Progenitor cell of endocrine pancreas (in vitro differentiated cells): ENCODE measurements around the gene FLOT1. TPM values are rescaled to one million over a fixed set of nuclear protein-coding genes. Genes with fewer than 3 reads are reported as not detected.

Experiments used
- DNase-seq: peaks from one replicate; pipeline ENCODE4 v3.0.0; 2021; ENCODE audit warnings: low spot score; ENCODE audit not compliant: unreplicated experiment
- H3K27ac Mint-ChIP-seq: 2 replicates; pipeline ENCODE4 v1.8.0; 2021; ENCODE audit warnings: mild to moderate bottlenecking, moderate library complexity, mixed read lengths
- H3K27me3 Mint-ChIP-seq: 2 replicates; pipeline ENCODE4 v1.8.0; 2021; ENCODE audit warnings: mixed read lengths
- H3K36me3 Mint-ChIP-seq: 2 replicates; pipeline ENCODE4 v1.8.0; 2022; ENCODE audit warnings: mixed read lengths; ENCODE audit not compliant: insufficient read depth
- H3K4me1 Mint-ChIP-seq: 2 replicates; pipeline ENCODE4 v1.8.0; 2021; ENCODE audit warnings: low read depth, mixed read lengths
- H3K4me3 Mint-ChIP-seq: 2 replicates; pipeline ENCODE4 v1.8.0; 2021; ENCODE audit warnings: low read depth, mild to moderate bottlenecking, moderate library complexity, mixed read lengths
- H3K9me3 Mint-ChIP-seq: 2 replicates; pipeline ENCODE4 v1.8.0; 2021; ENCODE audit warnings: low read depth, mixed read lengths
- total RNA-seq: library from RNA; stranded (reverse); gene quantifications from 2 replicates; pipeline ENCODE4 v1.2.1, GENCODE V29; 2021
- TF ChIP-seq, protein P1 (sequence below): fragments of 200-600 bp; sonication (generic); IDR thresholded peaks from one replicate; pipeline ENCODE4 v1.5.0; 2021; ENCODE audit warnings: antibody characterized with exemption, mild to moderate bottlenecking; ENCODE audit not compliant: unreplicated experiment

The FLOT1 gene
- total RNA-seq, 1 donor from 2014 or later: 115 TPM

DNA sequence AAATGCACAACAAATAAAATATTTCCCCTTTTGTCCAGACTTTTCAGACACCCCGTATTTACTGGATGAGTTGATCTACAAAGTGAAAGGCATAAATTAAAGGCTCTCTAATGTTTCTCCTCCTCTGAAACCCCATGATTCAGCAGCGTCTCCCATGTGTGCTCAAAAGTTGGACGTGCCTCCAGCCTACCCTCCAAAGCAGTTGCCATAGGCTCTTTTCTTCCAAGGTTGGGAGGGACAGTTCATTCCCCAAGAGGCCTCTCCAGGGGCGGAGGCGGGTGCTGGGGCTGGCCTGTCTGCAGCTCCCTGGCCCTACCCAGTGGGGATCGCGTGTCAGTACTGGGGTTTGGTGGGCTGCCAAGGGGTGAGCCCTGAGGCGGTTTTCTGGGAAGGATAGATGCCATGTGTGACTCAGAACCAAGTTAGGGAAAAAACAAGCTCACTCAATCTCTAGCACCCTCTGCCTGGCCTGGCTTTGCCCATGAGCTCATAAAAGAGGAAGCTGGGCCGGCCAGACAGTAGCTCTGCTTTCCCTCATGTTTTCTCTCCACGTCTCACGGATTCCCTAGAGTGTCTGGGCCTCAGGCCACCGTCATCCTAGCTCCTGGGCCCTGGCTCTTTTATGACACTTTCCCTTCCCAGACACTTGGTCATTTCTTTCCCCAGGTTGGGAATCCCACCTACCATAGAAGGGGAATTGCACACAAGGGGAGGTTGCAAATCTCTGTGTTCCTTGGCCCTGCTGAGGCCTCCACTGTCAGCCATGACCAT lies 9.9 kb upstream of the FLOT1 start:
- TF ChIP-seq, protein P1, sequence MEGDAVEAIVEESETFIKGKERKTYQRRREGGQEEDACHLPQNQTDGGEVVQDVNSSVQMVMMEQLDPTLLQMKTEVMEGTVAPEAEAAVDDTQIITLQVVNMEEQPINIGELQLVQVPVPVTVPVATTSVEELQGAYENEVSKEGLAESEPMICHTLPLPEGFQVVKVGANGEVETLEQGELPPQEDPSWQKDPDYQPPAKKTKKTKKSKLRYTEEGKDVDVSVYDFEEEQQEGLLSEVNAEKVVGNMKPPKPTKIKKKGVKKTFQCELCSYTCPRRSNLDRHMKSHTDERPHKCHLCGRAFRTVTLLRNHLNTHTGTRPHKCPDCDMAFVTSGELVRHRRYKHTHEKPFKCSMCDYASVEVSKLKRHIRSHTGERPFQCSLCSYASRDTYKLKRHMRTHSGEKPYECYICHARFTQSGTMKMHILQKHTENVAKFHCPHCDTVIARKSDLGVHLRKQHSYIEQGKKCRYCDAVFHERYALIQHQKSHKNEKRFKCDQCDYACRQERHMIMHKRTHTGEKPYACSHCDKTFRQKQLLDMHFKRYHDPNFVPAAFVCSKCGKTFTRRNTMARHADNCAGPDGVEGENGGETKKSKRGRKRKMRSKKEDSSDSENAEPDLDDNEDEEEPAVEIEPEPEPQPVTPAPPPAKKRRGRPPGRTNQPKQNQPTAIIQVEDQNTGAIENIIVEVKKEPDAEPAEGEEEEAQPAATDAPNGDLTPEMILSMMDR: no peak
- Mint-ChIP-seq H3K9me3 (no peaks in the 10 kb centered on the region), H3K36me3 (no peaks in the 10 kb centered on the region), H3K4me3 (no peak overlapping the region), H3K27ac (no peak overlapping the region), H3K4me1 (peaks cover 27% of the 10 kb centered on the region), H3K27me3 (no peaks in the 10 kb centered on the region)
- no peak for DNase-seq

DNA sequence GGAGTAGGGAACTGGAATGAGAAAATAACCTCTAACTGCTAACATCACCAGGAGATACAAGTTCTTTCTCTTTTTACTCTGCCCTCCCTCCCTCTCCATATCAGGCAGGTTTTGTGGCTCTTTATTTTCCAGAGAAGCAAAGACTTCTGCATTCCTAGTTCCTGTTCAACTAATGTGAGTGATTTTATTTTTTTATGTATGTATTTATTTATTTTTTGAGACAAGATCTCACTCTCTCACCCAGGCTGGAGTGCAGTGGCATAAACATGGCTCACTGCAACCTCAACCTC lies 7.8 kb upstream of the FLOT1 start:
- no peak for DNase-seq
- Mint-ChIP-seq H3K27me3 (no peaks in the 10 kb centered on the region), H3K27ac (peak overlapping the region; percentile 97), H3K36me3 (no peaks in the 10 kb centered on the region), H3K4me3 (no peak overlapping the region), H3K9me3 (no peaks in the 10 kb centered on the region), H3K4me1 (peaks cover 28% of the 10 kb centered on the region)
- TF ChIP-seq, protein P1: no peak

DNA sequence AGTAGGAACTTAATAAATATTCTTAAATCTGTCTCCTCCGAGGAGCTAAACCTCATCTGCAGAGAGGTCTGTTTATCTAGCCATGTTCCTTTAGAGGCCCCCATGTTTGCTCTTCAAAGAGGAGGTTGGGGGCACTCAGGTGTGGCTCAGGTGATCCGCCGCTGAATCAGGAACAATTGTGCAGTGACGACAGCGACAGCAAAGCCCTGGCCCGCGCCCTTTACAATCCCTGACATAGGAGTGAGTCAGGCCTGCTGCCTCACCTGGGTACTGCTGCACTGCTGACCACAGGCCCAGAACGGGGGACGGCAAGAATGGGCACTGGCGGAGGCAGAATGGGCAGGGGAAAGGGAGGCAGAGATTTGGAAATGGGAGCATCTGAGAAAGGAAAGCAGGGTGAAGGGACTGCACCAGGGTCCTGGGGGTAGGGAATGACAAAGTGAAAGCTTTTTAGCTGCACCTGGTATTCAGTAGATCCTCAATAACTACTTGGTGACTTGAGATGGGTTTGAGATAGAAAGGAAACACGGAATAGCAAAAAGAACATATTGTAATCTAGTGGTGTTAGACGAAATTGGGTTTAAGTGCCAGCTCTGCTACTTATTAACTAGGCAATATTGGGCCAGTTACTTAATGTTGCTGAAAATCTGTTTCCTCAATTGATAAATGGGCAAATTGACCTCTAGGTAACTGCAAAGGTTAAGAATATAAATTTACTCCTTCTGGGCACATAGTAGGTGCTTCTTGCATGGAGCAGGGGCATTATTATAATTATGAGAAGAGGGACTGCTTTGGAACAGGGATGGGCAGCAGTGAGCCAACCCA lies 7.3 kb upstream of the FLOT1 start:
- H3K4me3 Mint-ChIP-seq: peak overlapping the region; percentile 30
- H3K4me1 Mint-ChIP-seq: peaks cover 28% of the 10 kb centered on the region
- H3K9me3 Mint-ChIP-seq: no peaks in the 10 kb centered on the region

DNA sequence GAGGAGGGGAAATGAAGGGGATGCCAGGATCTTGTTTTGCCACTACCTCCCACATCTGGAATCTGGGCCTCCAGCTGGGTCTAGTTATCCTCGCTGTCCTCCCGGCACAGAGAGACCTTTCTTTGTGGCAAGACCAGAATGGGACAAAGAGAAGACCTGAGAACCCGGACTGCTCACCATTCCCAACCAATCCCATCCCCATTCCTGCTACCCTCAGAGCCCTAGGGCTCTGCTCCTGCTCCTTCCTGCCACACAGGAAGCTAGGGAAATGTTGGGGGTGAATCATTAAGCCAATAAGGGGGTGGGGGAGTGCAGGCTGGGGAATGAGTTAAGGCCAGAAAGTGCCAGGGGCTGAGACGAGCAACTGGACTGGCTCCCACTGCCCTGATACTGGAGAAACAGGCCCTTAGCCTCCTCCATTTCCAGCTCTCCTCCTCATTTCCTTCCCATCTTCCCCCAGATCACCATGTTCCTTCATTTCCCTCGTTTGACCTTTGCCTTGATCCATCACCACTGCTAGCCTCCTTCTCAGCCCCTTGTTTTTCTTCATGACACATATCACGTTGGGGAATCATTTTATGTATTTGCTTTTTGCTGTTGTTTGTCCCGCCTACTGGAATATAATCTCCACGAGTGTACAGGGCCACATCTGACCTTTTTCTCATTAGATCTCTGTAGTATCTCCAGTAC lies 6.5 kb upstream of the FLOT1 start:
- no peaks in the 10 kb centered on the region for H3K27me3 Mint-ChIP-seq
- H3K4me3 Mint-ChIP-seq: no peak overlapping the region
- H3K36me3 Mint-ChIP-seq: no peaks in the 10 kb centered on the region
- no peaks in the 10 kb centered on the region for H3K9me3 Mint-ChIP-seq
- TF ChIP-seq, protein P1: no peak
- no peak for DNase-seq
- peaks cover 30% of the 10 kb centered on the region for H3K4me1 Mint-ChIP-seq
- peak overlapping the region; percentile 97 for H3K27ac Mint-ChIP-seq

More for the DNA sequence above, 7.3 kb upstream of the FLOT1 start:
- Mint-ChIP-seq H3K36me3 (no peaks in the 10 kb centered on the region), H3K27ac (peak overlapping the region; percentile 97), H3K27me3 (no peaks in the 10 kb centered on the region)
- TF ChIP-seq, protein P1: no peak
- DNase-seq: peak; percentile 36
